Lower lobe of right lung (tissue), 2 donors: ENCODE measurements around the gene HPS5. TPM values are rescaled to one million over a fixed set of nuclear protein-coding genes. Genes with fewer than 3 reads are reported as not detected.

Experiments
- ATAC-seq, 2 donors: fragments of 200-7000 bp; cut with Tn5 transposase; one replicate each; pipeline ENCODE4 v1.9.1; 2020 to 2022; ENCODE audit warnings: mild to moderate bottlenecking in 2 of 2, moderate library complexity in 2 of 2
- DNase-seq: peaks from one replicate; pipeline ENCODE4 v3.0.0-alpha.2; 2020
- H3K27ac ChIP-seq: fragments of 200-600 bp; one replicate; pipeline ENCODE4 v1.8.0; 2022
- H3K27me3 ChIP-seq: fragments of 200-600 bp; one replicate; pipeline ENCODE4 v1.8.0; 2022; ENCODE audit warnings: low read depth
- H3K36me3 ChIP-seq: fragments of 200-600 bp; one replicate; pipeline ENCODE4 v1.8.0; 2022; ENCODE audit warnings: mild to moderate bottlenecking
- H3K4me1 ChIP-seq: fragments of 200-600 bp; one replicate; pipeline ENCODE4 v1.8.0; 2022
- H3K4me3 ChIP-seq: fragments of 200-600 bp; one replicate; pipeline ENCODE4 v1.8.0; 2022; ENCODE audit warnings: mild to moderate bottlenecking
- H3K9me3 ChIP-seq: fragments of 200-600 bp; one replicate; pipeline ENCODE4 v1.8.0; 2022
- intact Hi-C: fragments of 100-400 bp; cut with DNase I; formaldehyde crosslinking; loops from one replicate; pipeline ENCODE4 v1.11.0; 2022
- total RNA-seq: library from RNA; stranded (reverse); fragmentation: NEBNext Ultra II Directional; extraction: Animal tissue kit (Norgen Biotek cat#: 25700); gene quantifications from one replicate; pipeline ENCODE4 v1.2.1, GENCODE V29; 2021
- TF ChIP-seq, protein P1 (sequence below): fragments of 200-600 bp; IDR thresholded peaks from one replicate; pipeline ENCODE4 v1.8.0; 2022; ENCODE audit warnings: antibody characterized with exemption, mild to moderate bottlenecking
- donor health status: DM: no; HTN: yes; CAD: no; lungs with severe emphysema.

HPS5 gene
- total RNA-seq, 1 donor from 2014 or later = 32.1 TPM

DNA sequence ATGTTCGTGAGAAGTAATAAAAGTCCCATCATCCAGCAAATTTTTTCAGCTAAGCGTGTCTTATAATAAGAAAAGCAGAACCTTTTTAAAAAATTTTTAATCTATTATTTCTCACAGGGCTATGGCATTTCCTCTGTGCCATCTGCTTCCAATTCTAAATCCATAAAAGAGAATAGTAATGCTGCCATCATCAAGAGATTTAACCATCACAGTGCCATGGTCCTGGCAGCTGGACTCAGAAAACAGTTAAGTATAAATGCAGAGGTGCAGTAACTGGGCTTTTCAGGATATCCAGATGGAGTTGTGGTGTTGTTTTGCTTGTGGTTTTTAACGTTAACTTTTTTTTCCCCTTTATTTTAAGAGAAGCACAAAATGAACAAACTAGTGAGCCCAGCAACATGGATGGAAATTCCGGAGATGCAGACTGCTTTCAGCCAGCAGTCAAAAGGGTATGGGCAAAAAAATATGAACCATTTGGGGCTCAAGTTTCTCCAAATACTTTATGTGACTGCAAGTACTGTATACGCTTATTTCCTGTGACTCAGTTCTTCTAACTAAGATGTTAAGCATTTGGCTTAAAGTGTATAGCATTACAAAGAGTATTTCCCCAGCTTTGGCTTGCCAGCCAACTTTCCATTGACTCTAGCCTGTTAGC, 25.7 kb upstream of the HPS5 start:
- ATAC-seq (no peak), DNase-seq (no peak)
- Histone ChIP-seq H3K27me3 (no peaks in the 10 kb centered on the region), H3K9me3 (no peaks in the 10 kb centered on the region), H3K4me1 (no peaks in the 10 kb centered on the region), H3K36me3 (peaks cover 91% of the 10 kb centered on the region), H3K4me3 (no peak overlapping the region), H3K27ac (no peak overlapping the region)
- TF ChIP-seq, protein P1, sequence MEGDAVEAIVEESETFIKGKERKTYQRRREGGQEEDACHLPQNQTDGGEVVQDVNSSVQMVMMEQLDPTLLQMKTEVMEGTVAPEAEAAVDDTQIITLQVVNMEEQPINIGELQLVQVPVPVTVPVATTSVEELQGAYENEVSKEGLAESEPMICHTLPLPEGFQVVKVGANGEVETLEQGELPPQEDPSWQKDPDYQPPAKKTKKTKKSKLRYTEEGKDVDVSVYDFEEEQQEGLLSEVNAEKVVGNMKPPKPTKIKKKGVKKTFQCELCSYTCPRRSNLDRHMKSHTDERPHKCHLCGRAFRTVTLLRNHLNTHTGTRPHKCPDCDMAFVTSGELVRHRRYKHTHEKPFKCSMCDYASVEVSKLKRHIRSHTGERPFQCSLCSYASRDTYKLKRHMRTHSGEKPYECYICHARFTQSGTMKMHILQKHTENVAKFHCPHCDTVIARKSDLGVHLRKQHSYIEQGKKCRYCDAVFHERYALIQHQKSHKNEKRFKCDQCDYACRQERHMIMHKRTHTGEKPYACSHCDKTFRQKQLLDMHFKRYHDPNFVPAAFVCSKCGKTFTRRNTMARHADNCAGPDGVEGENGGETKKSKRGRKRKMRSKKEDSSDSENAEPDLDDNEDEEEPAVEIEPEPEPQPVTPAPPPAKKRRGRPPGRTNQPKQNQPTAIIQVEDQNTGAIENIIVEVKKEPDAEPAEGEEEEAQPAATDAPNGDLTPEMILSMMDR = no peak
- intact Hi-C loops = no loop called here

DNA sequence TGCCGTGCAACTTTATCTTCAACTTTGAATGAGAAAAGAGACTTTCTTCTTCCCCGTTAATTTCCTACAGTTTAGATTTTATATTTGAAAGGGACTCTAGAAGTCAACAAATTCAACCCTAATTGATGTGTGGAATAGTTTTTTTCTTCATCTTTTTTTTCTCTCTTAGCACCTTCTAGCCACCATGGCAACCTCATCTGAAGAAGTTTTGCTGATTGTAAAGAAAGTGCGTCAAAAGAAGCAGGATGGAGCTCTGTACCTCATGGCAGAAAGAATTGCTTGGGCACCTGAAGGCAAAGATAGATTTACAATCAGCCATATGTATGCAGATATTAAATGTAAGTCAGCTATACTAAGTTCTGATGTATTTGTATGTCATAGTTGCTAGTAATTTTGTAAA, 11.0 kb upstream of the HPS5 start:
- DNase-seq = no peak
- Histone ChIP-seq H3K27ac (no peak overlapping the region), H3K36me3 (peaks cover 88% of the 10 kb centered on the region), H3K4me1 (no peaks in the 10 kb centered on the region), H3K9me3 (no peaks in the 10 kb centered on the region), H3K27me3 (no peaks in the 10 kb centered on the region), H3K4me3 (no peak overlapping the region)
- no peak for ATAC-seq
- TF ChIP-seq, protein P1 = no peak
- intact Hi-C loops = no loop called here

DNA sequence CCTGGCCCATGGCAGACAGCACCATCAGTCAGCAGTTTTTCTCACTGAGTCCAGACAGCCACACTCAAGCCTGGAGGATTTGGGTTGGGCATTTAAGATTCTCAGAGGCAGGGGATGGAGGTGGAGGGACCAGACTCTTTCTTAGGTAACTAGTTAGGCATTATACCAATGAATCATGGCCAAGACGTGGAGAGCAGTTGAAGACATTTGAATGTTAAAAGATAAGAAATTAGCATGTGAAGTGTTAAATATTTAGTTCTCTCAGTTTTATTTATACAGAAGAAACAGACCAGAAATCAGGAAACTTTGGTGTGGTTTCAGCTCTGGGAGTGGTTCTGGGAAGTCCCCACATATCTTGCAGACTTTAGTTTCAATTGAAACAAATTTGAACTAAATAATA, 10.4 kb upstream of the HPS5 start:
- Histone ChIP-seq H3K4me3 (no peak overlapping the region), H3K4me1 (no peaks in the 10 kb centered on the region), H3K27me3 (no peaks in the 10 kb centered on the region), H3K36me3 (peaks cover 88% of the 10 kb centered on the region), H3K27ac (no peak overlapping the region), H3K9me3 (no peaks in the 10 kb centered on the region)
- ATAC-seq (no peak), DNase-seq (no peak)
- TF ChIP-seq, protein P1 = no peak
- intact Hi-C loops = no loop called here

DNA sequence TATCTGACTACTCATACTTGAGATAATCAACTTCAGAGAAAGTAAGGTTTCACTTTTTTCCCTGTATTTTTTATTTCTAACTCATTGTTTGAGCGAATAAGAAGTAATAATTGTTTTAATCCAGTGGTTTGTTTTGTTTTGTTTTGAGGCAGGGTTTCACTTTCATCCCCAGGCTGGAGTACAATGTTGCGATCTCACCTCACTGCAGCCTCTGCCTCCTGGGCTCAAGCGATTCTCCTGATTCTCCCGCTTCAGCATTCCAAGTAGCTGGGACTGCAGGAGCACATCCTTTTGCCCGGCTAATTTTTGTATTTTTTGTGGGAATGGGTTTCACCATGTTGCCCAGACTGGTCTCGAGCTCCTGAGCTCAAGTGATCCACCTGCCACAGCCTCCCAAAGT, 9.0 kb upstream of the HPS5 start:
- ATAC-seq = no peak
- no peak overlapping the region for H3K4me3 ChIP-seq
- no peaks in the 10 kb centered on the region for H3K9me3 ChIP-seq
- no peak for DNase-seq
- TF ChIP-seq, protein P1 = no peak
- no peaks in the 10 kb centered on the region for H3K27me3 ChIP-seq
- peaks cover 78% of the 10 kb centered on the region for H3K36me3 ChIP-seq
- no peak overlapping the region for H3K27ac ChIP-seq
- intact Hi-C loops = no loop called here
- H3K4me1 ChIP-seq = peaks cover under 1% of the 10 kb centered on the region

DNA sequence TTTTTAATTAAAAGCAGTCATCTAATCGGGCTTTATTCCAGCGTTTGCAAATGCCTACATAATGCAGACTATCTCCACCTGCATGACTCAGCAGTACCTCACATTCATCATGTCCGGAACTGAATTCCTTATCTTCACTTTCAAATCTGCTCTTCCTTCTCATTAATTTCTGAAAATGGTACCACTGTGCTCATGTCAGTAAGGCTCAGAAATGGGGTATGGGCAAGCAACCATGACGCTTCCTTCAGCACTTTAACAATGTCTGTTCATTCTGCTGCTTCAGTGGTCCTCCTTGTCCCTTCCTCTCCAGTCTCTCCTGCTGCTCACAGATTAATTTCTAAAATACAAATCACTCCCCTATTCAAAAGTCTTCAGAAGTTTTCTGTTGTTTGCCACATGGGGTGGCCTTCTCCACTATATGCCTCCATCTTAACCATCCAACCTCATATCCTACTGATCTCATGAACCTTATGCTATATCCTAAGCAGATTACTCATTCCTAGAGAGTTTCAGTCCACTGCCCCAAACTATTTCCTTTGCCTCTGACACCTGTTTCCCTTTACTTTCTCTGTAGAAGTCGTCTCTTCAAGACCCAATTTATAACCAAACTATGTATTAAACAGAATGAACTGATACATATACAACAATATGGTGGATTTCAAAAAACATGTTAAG, 7.4 kb upstream of the HPS5 start:
- TF ChIP-seq, protein P1 = no peak
- H3K27me3 ChIP-seq = no peaks in the 10 kb centered on the region
- H3K27ac ChIP-seq = no peak overlapping the region
- no peak for DNase-seq
- peaks cover 74% of the 10 kb centered on the region for H3K36me3 ChIP-seq
- H3K4me1 ChIP-seq = peaks cover 16% of the 10 kb centered on the region
- intact Hi-C loops = no loop called here
- no peak overlapping the region for H3K4me3 ChIP-seq
- no peaks in the 10 kb centered on the region for H3K9me3 ChIP-seq
- ATAC-seq = no peak
